K562 (cell line): ENCODE measurements around the gene MYO1E. TPM values are rescaled to one million over a fixed set of nuclear protein-coding genes. Genes with fewer than 3 reads are reported as not detected.

Source experiments
- ATAC-seq: fragments of 200-7000 bp; cut with Tn5 transposase; 3 replicates; pipeline ENCODE4 v1.9.1; 2020; ENCODE audit warnings: moderate library complexity
- BruUV-seq: library from RNA; stranded (reverse); fragments of 400-500 nt; replicated peaks from 2 replicates; lab custom pipeline; 2021; lab: Mats Ljungman, UMichigan
- CTCF ChIA-PET: fragments of 300-600 bp; formaldehyde crosslinking; extraction: SDS; loops from one replicate; lab custom pipeline; 2021; ENCODE audit warnings: low intra/inter-chr PET ratio; lab: Yijun Ruan, JAX
- POLR2A ChIA-PET: fragments of 300-600, 350-650 bp; sonication (Branson Sonifier 250); formaldehyde crosslinking; extraction: SDS; loops from one replicate; lab custom pipeline; 2021; ENCODE audit warnings: antibody characterized with exemption, inconsistent platforms; lab: Yijun Ruan, JAX
- DNase-seq, 4 experiments: peaks; one replicate each; pipeline versions ENCODE4 v3.0.0 to v3.0.0-alpha.2; 2011 to 2018; ENCODE audit warnings: low spot score in 3 of 4, mixed read lengths in 3 of 4; ENCODE audit errors: extremely low read depth in 1 of 4
- FAIRE-seq: peaks from 2 replicates; lab custom pipeline; 2011; peaks lifted over from hg19 to GRCh38; lab: Jason Lieb, UNC
- H2AFZ ChIP-seq: 2 replicates; pipeline ENCODE4 v1.6.0; 2011; ENCODE audit warnings: low read depth, low read length, control low read depth, inconsistent platforms
- H3K27ac ChIP-seq: fragments of 200-600 bp; 3 replicates; pipeline ENCODE4 v1.8.0; 2011; ENCODE audit warnings: low read depth, mild to moderate bottlenecking, control low read depth, inconsistent platforms, low read length, moderate library complexity, mixed read lengths; ENCODE audit errors: extremely low read depth
- H3K27me3 ChIP-seq, 2 experiments: fragments of 300-600 bp in 1 of 2; 2 replicates in 1 of 2; 3 replicates in 1 of 2; pipeline versions ENCODE4 v1.6.0 to v1.8.0; 2011; ENCODE audit warnings: inconsistent platforms in 2 of 2, low read length in 2 of 2, mild to moderate bottlenecking in 1 of 2, mixed read lengths in 1 of 2, moderate library complexity in 1 of 2; ENCODE audit not compliant: control insufficient read depth in 2 of 2, insufficient read depth in 2 of 2
- H3K36me3 ChIP-seq: fragments of 300-600 bp; 3 replicates; pipeline ENCODE4 v1.8.0; 2011; ENCODE audit warnings: mild to moderate bottlenecking, low read length, inconsistent platforms; ENCODE audit not compliant: control insufficient read depth, insufficient read depth
- H3K4me1 ChIP-seq, 2 experiments: fragments of 200-600 bp in 1 of 2; replicated peaks in 1 of 2; 2 replicates in 1 of 2; 3 replicates in 1 of 2; pipeline versions ENCODE4 v1.5.1 to v1.8.0; 2011; ENCODE audit warnings: inconsistent platforms in 2 of 2, low read length in 2 of 2, mild to moderate bottlenecking in 1 of 2, mixed read lengths in 1 of 2, moderate library complexity in 1 of 2; ENCODE audit not compliant: control insufficient read depth in 2 of 2, insufficient read depth in 2 of 2
- H3K4me2 ChIP-seq: 2 replicates; pipeline ENCODE4 v1.6.1; 2011; ENCODE audit warnings: low read length, control low read depth, inconsistent platforms, mixed read lengths; ENCODE audit not compliant: insufficient read depth
- H3K4me3 ChIP-seq: fragments of 200-600 bp; sonication (generic), shearing (Covaris generic); 2 replicates; pipeline ENCODE4 v1.5.1; 2016; ENCODE audit warnings: control low read depth, inconsistent platforms
- H3K79me2 ChIP-seq: fragments of 200-600 bp; 3 replicates; pipeline ENCODE4 v1.8.0; 2011; ENCODE audit warnings: low read length, inconsistent platforms; ENCODE audit not compliant: control insufficient read depth, insufficient read depth
- H3K9ac ChIP-seq, 2 experiments: 2 replicates each; pipeline versions ENCODE4 v1.6.0 to v1.6.1; 2011; ENCODE audit warnings: low read depth in 2 of 2, low read length in 2 of 2, control low read depth in 1 of 2, inconsistent platforms in 1 of 2, mild to moderate bottlenecking in 1 of 2, mixed read lengths in 1 of 2; ENCODE audit not compliant: insufficient read depth in 1 of 2
- H3K9me1 ChIP-seq: one replicate; pipeline ENCODE4 v1.6.0; 2011; ENCODE audit warnings: inconsistent platforms, mild to moderate bottlenecking, low read length, moderate library complexity; ENCODE audit not compliant: control insufficient read depth, insufficient read depth
- H3K9me3 ChIP-seq: replicated peaks from 2 replicates; pipeline ENCODE4 v1.5.1; 2011; ENCODE audit warnings: low read depth, low read length, inconsistent platforms; ENCODE audit not compliant: control insufficient read depth, insufficient read depth
- H4K20me1 ChIP-seq: replicated peaks from 2 replicates; pipeline ENCODE4 v1.6.1; 2011; ENCODE audit warnings: low read length, inconsistent platforms, mixed read lengths; ENCODE audit not compliant: control insufficient read depth, insufficient read depth
- CHD2 ChIP-seq: IDR thresholded peaks from 2 replicates; pipeline ENCODE4 v1.6.1; 2011; ENCODE audit warnings: low read depth, low read length
- DACH1 ChIP-seq: fragments of 450-650 bp; IDR thresholded peaks from 2 replicates; pipeline ENCODE4 v1.6.1; 2018; ENCODE audit not compliant: partially characterized antibody
- E2F3 ChIP-seq: fragments of 250-450 bp; sonication (Bioruptor Pico); IDR thresholded peaks from 2 replicates; pipeline ENCODE4 v1.4.0; 2020; ENCODE audit warnings: mild to moderate bottlenecking
- ETV1 ChIP-seq: fragments of 450-650 bp; conservative IDR thresholded peaks from 2 replicates; pipeline ENCODE4 v1.6.1; 2016; ENCODE audit warnings: missing genetic modification characterization, control low read depth, low read depth, missing compliant biosample characterization
- FOXM1 ChIP-seq, 2 experiments: fragments of 450-650 bp in 1 of 2; sonication (generic) in 1 of 2; formaldehyde crosslinking in 1 of 2; IDR thresholded peaks; 2 replicates each; pipeline versions ENCODE4 v1.6.1 to v1.9.0; 2017 to 2022; ENCODE audit warnings: low read depth in 2 of 2, mild to moderate bottlenecking in 2 of 2, missing genetic modification reagents in 1 of 2, moderate library complexity in 1 of 2
- GABPB2 ChIP-seq: fragments of 250-450 bp; sonication (Bioruptor Pico); conservative IDR thresholded peaks from 2 replicates; pipeline ENCODE4 v1.5.1; 2021; ENCODE audit warnings: mild to moderate bottlenecking
- GATAD2A ChIP-seq: fragments of 450-650 bp; IDR thresholded peaks from 2 replicates; pipeline ENCODE4 v1.6.1; 2017
- HMBOX1 ChIP-seq: sonication (generic); IDR thresholded peaks from 2 replicates; pipeline ENCODE4 v1.6.1; 2016
- PRPF4 ChIP-seq: fragments of 200-400 bp; formaldehyde crosslinking; IDR thresholded peaks from one replicate; pipeline ENCODE4 v1.6.1; 2017; ENCODE audit warnings: low read length, low read depth, mild to moderate bottlenecking; ENCODE audit not compliant: insufficient read depth, poor library complexity, severe bottlenecking
- PTBP1 ChIP-seq: fragments of 200-400 bp; formaldehyde crosslinking; IDR thresholded peaks from 2 replicates; pipeline ENCODE4 v1.6.1; 2017; ENCODE audit warnings: low read depth, low read length
- RB1 ChIP-seq: fragments of 450-650 bp; IDR thresholded peaks from 2 replicates; pipeline ENCODE4 v1.6.1; 2017; ENCODE audit warnings: low read depth, mild to moderate bottlenecking
- TARDBP ChIP-seq: fragments of 450-650 bp; IDR thresholded peaks from 2 replicates; pipeline ENCODE4 v1.6.1; 2016
- U2AF2 ChIP-seq: fragments of 200-400 bp; formaldehyde crosslinking; optimal IDR thresholded peaks from 2 replicates; pipeline ENCODE3; 2017; ENCODE audit warnings: low read depth, mild to moderate bottlenecking, low read length
- XRCC5 ChIP-seq: fragments of 200-400 bp; formaldehyde crosslinking; IDR thresholded peaks from 2 replicates; pipeline ENCODE4 v1.6.1; 2017; ENCODE audit warnings: low read depth, mild to moderate bottlenecking, low read length
- ZEB2 ChIP-seq: fragments of 450-650 bp; IDR thresholded peaks from 2 replicates; pipeline ENCODE4 v1.6.1; 2016
- ZNF3 ChIP-seq: fragments of 250-450 bp; sonication (Bioruptor Pico); IDR thresholded peaks from 2 replicates; pipeline ENCODE4 v1.5.0; 2021; ENCODE audit warnings: mild to moderate bottlenecking, moderate library complexity
- ZNF311 ChIP-seq: fragments of 250-450 bp; sonication (Bioruptor Pico); IDR thresholded peaks from 2 replicates; pipeline ENCODE4 v1.4.0; 2020; ENCODE audit warnings: mild to moderate bottlenecking, moderate library complexity
- WGBS: fragments of 100-300 bp; shearing (Covaris generic); methylation state at CpG from one replicate; pipeline ENCODE4 v1.1.6; 2016; ENCODE audit warnings: low coverage, mixed read lengths; ENCODE audit not compliant: insufficient coverage; ENCODE audit errors: missing lambda C conversion rate; 5-methylcytosine and 5-hydroxymethylcytosine counted together
- in situ Hi-C: fragments of 300-500 bp; cut with MboI; formaldehyde crosslinking; loops from 4 replicates; pipeline ENCODE4 v1.15.0; 2018; ENCODE audit warnings: inconsistent platforms, mixed read lengths
- intact Hi-C: fragments of 100-400 bp; cut with micrococcal nuclease; formaldehyde crosslinking; loops from 2 replicates; pipeline ENCODE4 v1.14.2; 2022
- polyA plus RNA-seq, 8 experiments: library from polyadenylated mRNA; depleted of rRNA in 4 of 8; stranded (reverse) in 5 of 8; unstranded in 3 of 8; fragments of >200 nt; fragmentation: Nextera tagmentation in 2 of 8; fragmentation: Illumina TruSeq in 1 of 8; extraction: Ambion mirVana in 2 of 8; extraction: Trizol in 1 of 8; gene quantifications; 2 replicates each; pipeline versions ENCODE4 v1.2.1 to v1.2.3, GENCODE V29; 2011 to 2014; ENCODE audit warnings: inconsistent platforms in 1 of 8, missing spikeins in 1 of 8
- total RNA-seq, 7 experiments: library from RNA; depleted of rRNA in 6 of 7; stranded (reverse); fragments of >200 nt in 6 of 7; fragmentation: Illumina TruSeq in 2 of 7; extraction: Trizol in 2 of 7; gene quantifications; 2 replicates each; pipeline versions ENCODE4 v1.2.1 to v1.2.3, GENCODE V29; 2011 to 2021; ENCODE audit warnings: low replicate concordance in 1 of 7
- TF ChIP-seq, protein P1 (sequence below): fragments of 250-450 bp; sonication (Bioruptor Pico); IDR thresholded peaks from 2 replicates; pipeline ENCODE4 v1.4.0; 2020; ENCODE audit warnings: mild to moderate bottlenecking, moderate library complexity, borderline replicate concordance

MYO1E gene
- total and polyA plus RNA-seq, 9 of the 15 experiments (the other 6 are each of a cell fraction or from before 2014, with no cell fraction given), result under 0.01 to 0.44 (median 0.01) TPM; not detected in 6

- Histone ChIP-seq H3K27me3 (no peaks in the 10 kb centered on the region), H2AFZ (no peak overlapping the region), H3K79me2 (peaks cover 3% of the 10 kb centered on the region; the same call in 1 of the 3 replicates), H3K27ac (no peak overlapping the region), H3K9me1 (no peaks in the 10 kb centered on the region), H3K4me3 (no peak overlapping the region), H3K36me3 (peaks cover 88% of the 10 kb centered on the region), H3K9ac (no peak overlapping the region), H3K9me3 (no peaks in the 10 kb centered on the region), H3K4me1 (no peaks in the 10 kb centered on the region), H4K20me1 (no peaks in the 10 kb centered on the region; the same call in 1 of the 2 replicates), H3K4me2 (no peak overlapping the region)
- no peak for ATAC-seq
- TF ChIP-seq ETV1 (tag) (no peak), FOXM1 (IDR thresholded peaks at IDR 0.05; ENCODE audit: low read depth) (no peak), FOXM1 (CRISPR knock-in tag; IDR thresholded peaks at IDR 0.05; ENCODE audit: low read depth) (no peak), HMBOX1 (no peak), PRPF4 (no peak), ZEB2 (no peak), TARDBP (no peak), U2AF2 (no peak), E2F3 (CRISPR knock-in tag) (no peak), XRCC5 (no peak), GATAD2A (no peak), ZNF3 (CRISPR knock-in tag) (no peak), GABPB2 (CRISPR knock-in tag) (no peak), DACH1 (no peak), RB1 (no peak), CHD2 (no peak), PTBP1 (no peak), ZNF311 (CRISPR knock-in tag) (no peak)
- TF ChIP-seq, protein P1, sequence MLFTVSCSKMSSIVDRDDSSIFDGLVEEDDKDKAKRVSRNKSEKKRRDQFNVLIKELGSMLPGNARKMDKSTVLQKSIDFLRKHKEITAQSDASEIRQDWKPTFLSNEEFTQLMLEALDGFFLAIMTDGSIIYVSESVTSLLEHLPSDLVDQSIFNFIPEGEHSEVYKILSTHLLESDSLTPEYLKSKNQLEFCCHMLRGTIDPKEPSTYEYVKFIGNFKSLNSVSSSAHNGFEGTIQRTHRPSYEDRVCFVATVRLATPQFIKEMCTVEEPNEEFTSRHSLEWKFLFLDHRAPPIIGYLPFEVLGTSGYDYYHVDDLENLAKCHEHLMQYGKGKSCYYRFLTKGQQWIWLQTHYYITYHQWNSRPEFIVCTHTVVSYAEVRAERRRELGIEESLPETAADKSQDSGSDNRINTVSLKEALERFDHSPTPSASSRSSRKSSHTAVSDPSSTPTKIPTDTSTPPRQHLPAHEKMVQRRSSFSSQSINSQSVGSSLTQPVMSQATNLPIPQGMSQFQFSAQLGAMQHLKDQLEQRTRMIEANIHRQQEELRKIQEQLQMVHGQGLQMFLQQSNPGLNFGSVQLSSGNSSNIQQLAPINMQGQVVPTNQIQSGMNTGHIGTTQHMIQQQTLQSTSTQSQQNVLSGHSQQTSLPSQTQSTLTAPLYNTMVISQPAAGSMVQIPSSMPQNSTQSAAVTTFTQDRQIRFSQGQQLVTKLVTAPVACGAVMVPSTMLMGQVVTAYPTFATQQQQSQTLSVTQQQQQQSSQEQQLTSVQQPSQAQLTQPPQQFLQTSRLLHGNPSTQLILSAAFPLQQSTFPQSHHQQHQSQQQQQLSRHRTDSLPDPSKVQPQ (CRISPR knock-in tag), result no peak
- intact Hi-C loops (no loop called here), in situ Hi-C loops (no loop called here)
- DNase-seq, result no peak
- BruUV-seq, result no TSS peak
- ChIA-PET CTCF (no interaction called here), POLR2A (interaction anchor here (0.9 to 4.4 kb wide), 2 partner anchors 10 kb away, joined by 3 to 27 read pairs; partner anchors contain the start of gene CCNB2)
- FAIRE-seq, result no peak
- 90% methylated on average over 6 of the region's 6 CpGs for WGBS
These were observed 255.9 kb downstream of the MYO1E start for GRCh38 chr15:59116771-59117170.
